ENCODE data around the gene STARD5.

- TF ChIP-seq CTCF (conservative IDR thresholded peaks at IDR 0.05; ENCODE audit: low read depth, low read length) (no peak), CHD1 (IDR thresholded peaks at IDR 0.05; ENCODE audit: low read depth, low read length) (no peak), POLR2A (IDR thresholded peaks at IDR 0.05; ENCODE audit: low read depth, low read length) (no peak), CEBPB (IDR thresholded peaks at IDR 0.05; ENCODE audit: low read depth, low read length) (no peak), RAD21 (IDR thresholded peaks at IDR 0.05; ENCODE audit: low read length) (no peak), RCOR1 (IDR thresholded peaks at IDR 0.05; ENCODE audit: insufficient replicate concordance, low read length) (no peak), MXI1 (IDR thresholded peaks at IDR 0.05; ENCODE audit: borderline replicate concordance, low read depth, low read length) (no peak), MAFK (IDR thresholded peaks at IDR 0.05; ENCODE audit: low read depth, low read length) (no peak), SMC3 (IDR thresholded peaks at IDR 0.05; ENCODE audit: low read depth, low read length) (no peak), BHLHE40 (IDR thresholded peaks at IDR 0.05; ENCODE audit: low read depth, low read length) (no peak), USF2 (IDR thresholded peaks at IDR 0.05; ENCODE audit: low read depth, low read length) (no peak), FOS (IDR thresholded peaks at IDR 0.05; ENCODE audit: low read depth, low read length) (no peak), MAZ (IDR thresholded peaks at IDR 0.05; ENCODE audit: borderline replicate concordance, low read depth, low read length) (no peak), ELK1 (IDR thresholded peaks at IDR 0.05; ENCODE audit: borderline replicate concordance, low read depth, low read length) (no peak)
Observed at GRCh38 chr15:81296186-81296585, 27.8 kb downstream of the STARD5 start.

Measured in IMR-90 (cell line).